Right atrium auricular region (tissue), 2 donors: ENCODE measurements around the gene KIF9. TPM values are rescaled to one million over a fixed set of nuclear protein-coding genes. Genes with fewer than 3 reads are reported as not detected.

Experiments
- DNase-seq: peaks from one replicate; pipeline ENCODE4 v3.0.0-alpha.2; 2019; ENCODE audit warnings: low spot score
- H3K27ac ChIP-seq, 2 donors: fragments of 200-600 bp; sonication (generic); 1 replicate in 1 of 2; 2 replicates in 1 of 2; pipeline ENCODE4 v1.5.1; 2016 to 2019
- H3K27me3 ChIP-seq, 2 donors: fragments of 200-600 bp; sonication (generic); one replicate each; pipeline versions ENCODE4 v1.5.1 to v1.6.0; 2017 to 2019
- H3K36me3 ChIP-seq: fragments of 200-600 bp; sonication (generic); one replicate; pipeline ENCODE4 v1.5.1; 2016
- H3K4me1 ChIP-seq, 2 donors: fragments of 200-600 bp; sonication (generic); one replicate each; pipeline versions ENCODE4 v1.5.1 to v1.6.0; 2017 to 2019
- H3K4me3 ChIP-seq, 2 donors: fragments of 200-600 bp; sonication (generic); 1 replicate in 1 of 2; 2 replicates in 1 of 2; pipeline ENCODE4 v1.5.1; 2017 to 2019; ENCODE audit warnings: mild to moderate bottlenecking in 1 of 2, moderate library complexity in 1 of 2
- H3K9me3 ChIP-seq, 2 donors: fragments of 200-600 bp; sonication (generic); one replicate each; pipeline ENCODE4 v1.5.1; 2019
- CTCF ChIP-seq, 2 donors: fragments of 200-600 bp; sonication (generic); IDR thresholded peaks; one replicate each; pipeline ENCODE4 v1.5.1; 2019; ENCODE audit warnings: antibody characterized with exemption in 2 of 2
- total RNA-seq, 2 donors: library from RNA; depleted of rRNA; stranded (reverse); fragments of >200 nt; gene quantifications; one replicate each; pipeline ENCODE4 v1.1.0, GENCODE V29; 2016

KIF9 gene
- total RNA-seq, 2 donors from 2014 or later, result 8.8 to 10.5 TPM

- TF ChIP-seq CTCF (IDR thresholded peaks at IDR 0.05), result no peak
- Histone ChIP-seq H3K27ac (no peak overlapping the region), H3K9me3 (no peaks in the 10 kb centered on the region), H3K4me3 (no peak overlapping the region), H3K36me3 (no peaks in the 10 kb centered on the region), H3K4me1 (no peaks in the 10 kb centered on the region), H3K27me3 (no peaks in the 10 kb centered on the region)
- no peak for DNase-seq
Observed at GRCh38 chr3:47243419-47244147, 39.0 kb downstream of the KIF9 start.

GRCh38 chr3:47239929-47240328 lies 42.7 kb downstream of the KIF9 start:
- no peak overlapping the region for H3K4me3 ChIP-seq

GRCh38 chr3:47238017-47238416 lies 44.6 kb downstream of the KIF9 start:
- H3K27ac ChIP-seq, result no peak overlapping the region
- TF ChIP-seq CTCF (IDR thresholded peaks at IDR 0.05), result no peak
- H3K4me1 ChIP-seq, result no peaks in the 10 kb centered on the region

More at GRCh38 chr3:47239929-47240328, 42.7 kb downstream of the KIF9 start:
- no peak overlapping the region for H3K27ac ChIP-seq
- no peak for DNase-seq
- TF ChIP-seq CTCF (IDR thresholded peaks at IDR 0.05), result no peak
- H3K4me1 ChIP-seq, result no peaks in the 10 kb centered on the region
- H3K27me3 ChIP-seq, result no peaks in the 10 kb centered on the region
- H3K9me3 ChIP-seq, result no peaks in the 10 kb centered on the region
- no peaks in the 10 kb centered on the region for H3K36me3 ChIP-seq

GRCh38 chr3:47228088-47228487 lies 54.5 kb downstream of the KIF9 start:
- H3K27ac ChIP-seq, result no peak overlapping the region
- H3K9me3 ChIP-seq, result no peaks in the 10 kb centered on the region
- H3K36me3 ChIP-seq, result no peaks in the 10 kb centered on the region
- no peak overlapping the region for H3K4me3 ChIP-seq
- no peaks in the 10 kb centered on the region for H3K27me3 ChIP-seq
- no peak for TF ChIP-seq CTCF (IDR thresholded peaks at IDR 0.05)
- no peaks in the 10 kb centered on the region for H3K4me1 ChIP-seq
- no peak for DNase-seq

More at GRCh38 chr3:47238017-47238416, 44.6 kb downstream of the KIF9 start:
- Histone ChIP-seq H3K9me3 (no peaks in the 10 kb centered on the region), H3K27me3 (no peaks in the 10 kb centered on the region), H3K36me3 (no peaks in the 10 kb centered on the region), H3K4me3 (no peak overlapping the region)
- DNase-seq, result no peak

- Histone ChIP-seq H3K4me3 (no peak overlapping the region), H3K9me3 (no peaks in the 10 kb centered on the region), H3K27me3 (no peaks in the 10 kb centered on the region), H3K4me1 (no peaks in the 10 kb centered on the region), H3K36me3 (no peaks in the 10 kb centered on the region), H3K27ac (no peak overlapping the region)
- no peak for TF ChIP-seq CTCF (IDR thresholded peaks at IDR 0.05)
- DNase-seq, result no peak
Observed at GRCh38 chr3:47227678-47228077, 54.9 kb downstream of the KIF9 start.
